Heart left ventricle (tissue), 13 donors: ENCODE results near the gene DHRS12.

Experiments
- CTCF ChIP-seq, 12 donors: fragments of 200-600 bp; sonication (generic) in 4 of 12; IDR thresholded peaks; one replicate each; pipeline versions ENCODE4 v1.5.0 to v1.8.0; 2018 to 2022; ENCODE audit warnings: antibody characterized with exemption in 12 of 12, mild to moderate bottlenecking in 5 of 12
- POLR2A ChIP-seq, 2 donors: fragments of 450-650 bp; IDR thresholded peaks; one replicate each; pipeline ENCODE4 v1.6.1; 2017; ENCODE audit warnings: antibody characterized with exemption in 2 of 2, mild to moderate bottlenecking in 2 of 2, moderate library complexity in 2 of 2
- donor health status: ischemic (EF 13 %, LVEDD 7.1; RV severe dilation, severe dysfunction).
- donor health status: DM: no; HTN: yes; CAD: no.
- donor health status: DM: no; HTN: no; CAD: no.
- donor health status: ischemic (EF 25% LVEDD 6.9; RV normal size, moderate dysfunction).
- donor health status: ischemic (EF 25% LVEDD 5.7; RV mildly dilated, moderate dysfunction).
- donor health status: ischemic (EF 35%, LVEDD 5.7; RV mildly dilated, moderate dysfunction).
- donor health status: nonischemic (EF 11% LVEDD 7.7; RV severe dilation, severe dysfunction).
- donor health status: DM: yes; HTN: yes; CAD: no.
- donor health status: PGD.
- donor health status: ischemic (EF 29% LVEDD 5.4; RV normal size, mild dysfunction).
- donor health status: nonischemic (EF 23%, LVEDD 6.1; RV moderate dilation, normal function).

GRCh38 chr13:51803422-51804294 is at the start of gene DHRS12:
- TF ChIP-seq CTCF (IDR thresholded peaks at IDR 0.05) (peak in 3 of 12 donors; percentile 6 to 27 (median 19)), POLR2A (IDR thresholded peaks at IDR 0.05) (peak in 1 of 2 donors; percentile 94)
